GM12891 (cell line): Measurements from ENCODE around the gene SLC9A4.

Experiments used
- DNase-seq: peaks from one replicate; pipeline ENCODE4 v3.0.0; 2011; ENCODE audit warnings: low spot score; ENCODE audit not compliant: insufficient read length
- FAIRE-seq: peaks from 2 replicates; lab custom pipeline; 2011; peaks lifted over from hg19 to GRCh38; lab: Jason Lieb, UNC
- PAX5 ChIP-seq: IDR thresholded peaks from 2 replicates; pipeline ENCODE4 v1.6.1; 2011; ENCODE audit warnings: low read length, moderate library complexity, mild to moderate bottlenecking; ENCODE audit not compliant: insufficient read depth, severe bottlenecking
- POLR2A ChIP-seq: IDR thresholded peaks from 2 replicates; pipeline ENCODE4 v1.6.1; 2011; ENCODE audit warnings: low read depth, low read length, control low read depth
- POLR2AphosphoS5 ChIP-seq: IDR thresholded peaks from 2 replicates; pipeline ENCODE4 v1.6.1; 2011; ENCODE audit warnings: low read depth, low read length, control low read depth
- POU2F2 ChIP-seq: IDR thresholded peaks from 2 replicates; pipeline ENCODE4 v1.6.1; 2011; ENCODE audit warnings: low read depth, mild to moderate bottlenecking, control low read depth, low read length, moderate library complexity
- SPI1 ChIP-seq: IDR thresholded peaks from 2 replicates; pipeline ENCODE4 v1.6.1; 2011; ENCODE audit warnings: low read depth, low read length, control low read depth
- TAF1 ChIP-seq: IDR thresholded peaks from 2 replicates; pipeline ENCODE4 v1.6.1; 2011; ENCODE audit warnings: low read depth, low read length, control low read depth

SLC9A4 gene

GRCh38 chr2:102481931-102482330, 8.9 kb downstream of the SLC9A4 start:
- no peak for FAIRE-seq
- no peak for DNase-seq
- TF ChIP-seq TAF1 (no peak), POLR2A (no peak), POU2F2 (no peak), PAX5 (no peak), SPI1 (no peak), POLR2AphosphoS5 (no peak)

- DNase-seq, result no peak
- no peak for FAIRE-seq
- TF ChIP-seq POU2F2 (no peak), SPI1 (no peak), PAX5 (no peak)
These were observed 10.1 kb downstream of the SLC9A4 start for GRCh38 chr2:102483086-102483485.

GRCh38 chr2:102484310-102485061, 11.5 kb downstream of the SLC9A4 start:
- no peak for TF ChIP-seq SPI1
- DNase-seq (no peak), FAIRE-seq (no peak)

- FAIRE-seq (no peak), DNase-seq (no peak)
- no peak for TF ChIP-seq SPI1
- no peak for TF ChIP-seq POU2F2
- no peak for TF ChIP-seq TAF1
- TF ChIP-seq POLR2AphosphoS5, result no peak
- no peak for TF ChIP-seq POLR2A
- TF ChIP-seq PAX5, result no peak
These were observed 12.2 kb downstream of the SLC9A4 start for GRCh38 chr2:102485147-102485785.

GRCh38 chr2:102486941-102487702, 14.1 kb downstream of the SLC9A4 start:
- FAIRE-seq (no peak), DNase-seq (no peak)
- no peak for TF ChIP-seq POLR2A
- no peak for TF ChIP-seq PAX5
- no peak for TF ChIP-seq POU2F2
- no peak for TF ChIP-seq SPI1
- TF ChIP-seq TAF1, result no peak
- no peak for TF ChIP-seq POLR2AphosphoS5

- TF ChIP-seq SPI1 (no peak), PAX5 (no peak), TAF1 (no peak), POU2F2 (no peak), POLR2AphosphoS5 (no peak), POLR2A (no peak)
- FAIRE-seq, result no peak
- DNase-seq, result no peak
These were observed 14.9 kb downstream of the SLC9A4 start for GRCh38 chr2:102487761-102488462.

- no peak for DNase-seq
- TF ChIP-seq SPI1, result no peak
These were observed 16.6 kb downstream of the SLC9A4 start for GRCh38 chr2:102489646-102490045.

GRCh38 chr2:102492006-102492405, 19.0 kb downstream of the SLC9A4 start:
- FAIRE-seq (no peak), DNase-seq (no peak)
- TF ChIP-seq TAF1 (no peak), PAX5 (no peak), POLR2AphosphoS5 (no peak), POLR2A (no peak), SPI1 (no peak)

More at GRCh38 chr2:102489646-102490045, 16.6 kb downstream of the SLC9A4 start:
- FAIRE-seq, result no peak

GRCh38 chr2:102494570-102494969, 21.5 kb downstream of the SLC9A4 start:
- FAIRE-seq (no peak), DNase-seq (no peak)
- TF ChIP-seq TAF1, result no peak
- TF ChIP-seq POLR2AphosphoS5, result no peak
- no peak for TF ChIP-seq POU2F2
- no peak for TF ChIP-seq SPI1
- no peak for TF ChIP-seq POLR2A
- TF ChIP-seq PAX5, result no peak

GRCh38 chr2:102498414-102498813, 25.4 kb downstream of the SLC9A4 start:
- FAIRE-seq, result no peak
- DNase-seq, result no peak
- TF ChIP-seq TAF1, result no peak
- TF ChIP-seq POU2F2, result no peak
- no peak for TF ChIP-seq POLR2AphosphoS5
- TF ChIP-seq POLR2A, result no peak
- no peak for TF ChIP-seq PAX5
- no peak for TF ChIP-seq SPI1
